Activated CD4-positive, alpha-beta T cell treated with anti-CD3 and anti-CD28 coated beads for 36 hours (primary cell): ENCODE results near the gene LAMA2. TPM values are rescaled to one million over a fixed set of nuclear protein-coding genes. Genes with fewer than 3 reads are reported as not detected.

Experiments used
- ATAC-seq: fragments of 200-7000 bp; cut with Tn5 transposase; one replicate; pipeline ENCODE4 v1.10.0; 2021; ENCODE audit warnings: mild to moderate bottlenecking, moderate library complexity
- CTCF ChIA-PET: fragments of 350-600 bp; sonication (Branson Sonifier 250); formaldehyde crosslinking; loops from one replicate; lab custom pipeline; 2021; ENCODE audit warnings: antibody characterized with exemption; lab: Charles Lee
- POLR2A ChIA-PET: fragments of 350-600 bp; sonication (Branson Sonifier 250); formaldehyde crosslinking; loops from one replicate; lab custom pipeline; 2021; ENCODE audit warnings: antibody characterized with exemption, inconsistent platforms; lab: Charles Lee
- DNase-seq: peaks from one replicate; pipeline ENCODE4 v3.0.0-alpha.2; 2020
- H3K27ac Mint-ChIP-seq: one replicate; pipeline ENCODE4 v1.8.0; 2021; ENCODE audit warnings: mixed read lengths
- H3K27me3 Mint-ChIP-seq: one replicate; pipeline ENCODE4 v1.8.0; 2021; ENCODE audit warnings: mixed read lengths
- H3K36me3 Mint-ChIP-seq: one replicate; pipeline ENCODE4 v1.8.0; 2021; ENCODE audit warnings: low read depth, mixed read lengths
- H3K4me1 Mint-ChIP-seq: one replicate; pipeline ENCODE4 v1.8.0; 2021; ENCODE audit warnings: mixed read lengths
- H3K4me3 Mint-ChIP-seq: one replicate; pipeline ENCODE4 v1.8.0; 2021; ENCODE audit warnings: mild to moderate bottlenecking, moderate library complexity, mixed read lengths
- H3K9me3 Mint-ChIP-seq: one replicate; pipeline ENCODE4 v1.8.0; 2021; ENCODE audit warnings: low read depth, mixed read lengths
- intact Hi-C, 2 experiments: fragments of 100-400 bp; cut with DNase I in 1 of 2; cut with micrococcal nuclease in 1 of 2; formaldehyde crosslinking; loops; one replicate each; pipeline versions ENCODE4 v1.14.2 to v1.15.1; 2022 to 2024; cut with DNase I, micrococcal nuclease
- total RNA-seq, 2 experiments: library from RNA; stranded (reverse); gene quantifications; one replicate each; pipeline ENCODE4 v1.2.3, GENCODE V29; 2021

Gene LAMA2
- total RNA-seq, 2 experiments from 2014 or later, result 0.65 to 0.80 TPM

- Mint-ChIP-seq H3K4me3 (no peak overlapping the region), H3K27ac (no peak overlapping the region), H3K36me3 (no peaks in the 10 kb centered on the region), H3K4me1 (no peaks in the 10 kb centered on the region), H3K27me3 (peaks cover 2% of the 10 kb centered on the region), H3K9me3 (peaks cover 1% of the 10 kb centered on the region)
- ChIA-PET POLR2A (no interaction called here), CTCF (no interaction called here)
- DNase-seq, result no peak
- intact Hi-C loops, result no loop called here
- ATAC-seq, result no peak
These were observed 132.8 kb downstream of the LAMA2 start for GRCh38 chr6:129015721-129016120.

GRCh38 chr6:129016844-129017243 is 133.9 kb downstream of the LAMA2 start:
- no peak for ATAC-seq
- Mint-ChIP-seq H3K27me3 (peaks cover 2% of the 10 kb centered on the region), H3K36me3 (no peaks in the 10 kb centered on the region), H3K27ac (no peak overlapping the region), H3K4me1 (no peaks in the 10 kb centered on the region), H3K4me3 (no peak overlapping the region), H3K9me3 (peaks cover 1% of the 10 kb centered on the region)
- no peak for DNase-seq
- ChIA-PET POLR2A (no interaction called here), CTCF (no interaction called here)
- intact Hi-C loops, result no loop called here

- Mint-ChIP-seq H3K9me3 (peaks cover 1% of the 10 kb centered on the region), H3K36me3 (no peaks in the 10 kb centered on the region), H3K4me1 (no peaks in the 10 kb centered on the region), H3K4me3 (no peak overlapping the region), H3K27me3 (no peaks in the 10 kb centered on the region), H3K27ac (no peak overlapping the region)
- ChIA-PET POLR2A (no interaction called here), CTCF (no interaction called here)
- no peak for ATAC-seq
- intact Hi-C loops, result no loop called here
- DNase-seq, result no peak
These were observed 139.1 kb downstream of the LAMA2 start for GRCh38 chr6:129022011-129022553.

- Mint-ChIP-seq H3K27me3 (no peaks in the 10 kb centered on the region), H3K27ac (no peak overlapping the region), H3K36me3 (no peaks in the 10 kb centered on the region), H3K4me3 (no peak overlapping the region), H3K4me1 (no peaks in the 10 kb centered on the region), H3K9me3 (no peaks in the 10 kb centered on the region)
- no peak for ATAC-seq
- intact Hi-C loops, result no loop called here
- ChIA-PET CTCF (no interaction called here), POLR2A (no interaction called here)
- no peak for DNase-seq
These were observed 143.7 kb downstream of the LAMA2 start for GRCh38 chr6:129026601-129027000.

GRCh38 chr6:129029778-129030177 is 146.8 kb downstream of the LAMA2 start:
- no peaks in the 10 kb centered on the region for H3K27me3 Mint-ChIP-seq
- ChIA-PET POLR2A (no interaction called here), CTCF (no interaction called here)
- H3K9me3 Mint-ChIP-seq, result no peaks in the 10 kb centered on the region
- ATAC-seq, result no peak
- H3K36me3 Mint-ChIP-seq, result no peaks in the 10 kb centered on the region
- no peak overlapping the region for H3K27ac Mint-ChIP-seq
- H3K4me1 Mint-ChIP-seq, result no peaks in the 10 kb centered on the region
- intact Hi-C loops, result no loop called here
- no peak for DNase-seq
- H3K4me3 Mint-ChIP-seq, result no peak overlapping the region

GRCh38 chr6:129030215-129030614 is 147.3 kb downstream of the LAMA2 start:
- no peak for ATAC-seq
- Mint-ChIP-seq H3K36me3 (no peaks in the 10 kb centered on the region), H3K27me3 (no peaks in the 10 kb centered on the region), H3K9me3 (no peaks in the 10 kb centered on the region), H3K4me1 (no peaks in the 10 kb centered on the region), H3K27ac (no peak overlapping the region), H3K4me3 (no peak overlapping the region)
- CTCF ChIA-PET, result no interaction called here
- POLR2A ChIA-PET, result no interaction called here
- no peak for DNase-seq
- intact Hi-C loops, result no loop called here

GRCh38 chr6:129031051-129031599 is 148.2 kb downstream of the LAMA2 start:
- H3K27ac Mint-ChIP-seq, result no peak overlapping the region
- no peak overlapping the region for H3K4me3 Mint-ChIP-seq
- H3K27me3 Mint-ChIP-seq, result no peaks in the 10 kb centered on the region
- intact Hi-C loops, result no loop called here
- H3K9me3 Mint-ChIP-seq, result no peaks in the 10 kb centered on the region
- DNase-seq (no peak), ATAC-seq (no peak)
- no peaks in the 10 kb centered on the region for H3K36me3 Mint-ChIP-seq
- ChIA-PET POLR2A (no interaction called here), CTCF (no interaction called here)
- H3K4me1 Mint-ChIP-seq, result no peaks in the 10 kb centered on the region

GRCh38 chr6:129032602-129033001 is 149.7 kb downstream of the LAMA2 start:
- H3K27me3 Mint-ChIP-seq, result no peaks in the 10 kb centered on the region
- no peak overlapping the region for H3K27ac Mint-ChIP-seq
- intact Hi-C loops, result no loop called here
- ChIA-PET POLR2A (no interaction called here), CTCF (no interaction called here)
- DNase-seq (no peak), ATAC-seq (no peak)
- H3K4me3 Mint-ChIP-seq, result no peak overlapping the region
- H3K4me1 Mint-ChIP-seq, result no peaks in the 10 kb centered on the region
- H3K36me3 Mint-ChIP-seq, result no peaks in the 10 kb centered on the region
- no peaks in the 10 kb centered on the region for H3K9me3 Mint-ChIP-seq

- ATAC-seq (no peak), DNase-seq (no peak)
- CTCF ChIA-PET, result interaction anchor here (0.6 kb wide), 1 partner anchor 11 kb away, joined by 3 read pairs; no protein-coding TSS in a partner anchor
- H3K4me1 Mint-ChIP-seq, result no peaks in the 10 kb centered on the region
- no peaks in the 10 kb centered on the region for H3K36me3 Mint-ChIP-seq
- H3K27ac Mint-ChIP-seq, result no peak overlapping the region
- intact Hi-C loops, result no loop called here
- no peak overlapping the region for H3K4me3 Mint-ChIP-seq
- H3K27me3 Mint-ChIP-seq, result no peaks in the 10 kb centered on the region
- H3K9me3 Mint-ChIP-seq, result no peaks in the 10 kb centered on the region
- POLR2A ChIA-PET, result no interaction called here
These were observed 150.2 kb downstream of the LAMA2 start for GRCh38 chr6:129033180-129033579.

- ATAC-seq (no peak), DNase-seq (no peak)
- H3K4me1 Mint-ChIP-seq, result no peaks in the 10 kb centered on the region
- no peaks in the 10 kb centered on the region for H3K9me3 Mint-ChIP-seq
- ChIA-PET CTCF (interaction anchor here (0.6 kb wide), 1 partner anchor 11 kb away, joined by 3 read pairs; no protein-coding TSS in a partner anchor), POLR2A (no interaction called here)
- no peaks in the 10 kb centered on the region for H3K27me3 Mint-ChIP-seq
- no peak overlapping the region for H3K4me3 Mint-ChIP-seq
- no peaks in the 10 kb centered on the region for H3K36me3 Mint-ChIP-seq
- H3K27ac Mint-ChIP-seq, result no peak overlapping the region
- intact Hi-C loops, result no loop called here
These were observed 150.6 kb downstream of the LAMA2 start for GRCh38 chr6:129033581-129033980.

GRCh38 chr6:129041563-129041962 is 158.6 kb downstream of the LAMA2 start:
- DNase-seq, result no peak
- no peaks in the 10 kb centered on the region for H3K27me3 Mint-ChIP-seq
- intact Hi-C loops, result no loop called here
- ChIA-PET CTCF (no interaction called here), POLR2A (no interaction called here)
- peaks cover 4% of the 10 kb centered on the region for H3K9me3 Mint-ChIP-seq
- ATAC-seq, result no peak
- H3K36me3 Mint-ChIP-seq, result no peaks in the 10 kb centered on the region
- H3K27ac Mint-ChIP-seq, result no peak overlapping the region
- no peak overlapping the region for H3K4me3 Mint-ChIP-seq
- no peaks in the 10 kb centered on the region for H3K4me1 Mint-ChIP-seq

GRCh38 chr6:129046526-129046925 is 163.6 kb downstream of the LAMA2 start:
- Mint-ChIP-seq H3K36me3 (no peaks in the 10 kb centered on the region), H3K27ac (no peak overlapping the region), H3K4me3 (no peak overlapping the region), H3K27me3 (peaks cover 2% of the 10 kb centered on the region), H3K9me3 (peaks cover 4% of the 10 kb centered on the region), H3K4me1 (no peaks in the 10 kb centered on the region)
- intact Hi-C loops, result no loop called here
- POLR2A ChIA-PET, result no interaction called here
- ATAC-seq (no peak), DNase-seq (no peak)
- CTCF ChIA-PET, result no interaction called here
